HG02981 (cell line): ENCODE measurements around the gene SMCO2.

ENCODE experiments used
- ATAC-seq: cut with Tn5 transposase; IDR thresholded peaks from one replicate; pipeline ENCODE4 v1.9.1; 2021; ENCODE audit warnings: mild to moderate bottlenecking, moderate library complexity; ENCODE audit not compliant: unreplicated experiment

Gene SMCO2

GRCh38 chr12:27446436-27446835, at the start of gene SMCO2:
Gene SMCO2, plus strand, starts transcription at chr12:27446736. Its CDS starts 23,896 bp downstream, at chr12:27470632.
- ATAC-seq, result no peak

- no peak for ATAC-seq
These were observed 48.1 kb upstream of the SMCO2 start for GRCh38 chr12:27398466-27398865.

GRCh38 chr12:27399074-27399473, 47.5 kb upstream of the SMCO2 start:
- no peak for ATAC-seq

GRCh38 chr12:27400856-27401354, 45.6 kb upstream of the SMCO2 start:
- no peak for ATAC-seq

GRCh38 chr12:27412047-27412446, 34.5 kb upstream of the SMCO2 start:
- no peak for ATAC-seq

- ATAC-seq, result no peak
These were observed 23.8 kb upstream of the SMCO2 start for GRCh38 chr12:27422697-27423096.

- no peak for ATAC-seq
These were observed 21.8 kb upstream of the SMCO2 start for GRCh38 chr12:27424631-27425230.

GRCh38 chr12:27425306-27425705, 21.2 kb upstream of the SMCO2 start:
- ATAC-seq, result no peak

GRCh38 chr12:27426743-27427487, 19.6 kb upstream of the SMCO2 start:
- no peak for ATAC-seq

- ATAC-seq, result no peak
These were observed 18.7 kb upstream of the SMCO2 start for GRCh38 chr12:27427824-27428223.

GRCh38 chr12:27428466-27428865, 18.1 kb upstream of the SMCO2 start:
- ATAC-seq, result no peak

- ATAC-seq, result no peak
These were observed 16.9 kb upstream of the SMCO2 start for GRCh38 chr12:27429606-27430005.

GRCh38 chr12:27431185-27431584, 15.4 kb upstream of the SMCO2 start:
- peak; percentile 58 for ATAC-seq

- no peak for ATAC-seq
These were observed 11.6 kb upstream of the SMCO2 start for GRCh38 chr12:27434673-27435565.

- no peak for ATAC-seq
These were observed 10.5 kb upstream of the SMCO2 start for GRCh38 chr12:27436029-27436428.

GRCh38 chr12:27436768-27437167, 9.8 kb upstream of the SMCO2 start:
- no peak for ATAC-seq

GRCh38 chr12:27437839-27438238, 8.7 kb upstream of the SMCO2 start:
- ATAC-seq, result no peak

- no peak for ATAC-seq
These were observed 1.2 kb downstream of the SMCO2 start for GRCh38 chr12:27447761-27448160.

- no peak for ATAC-seq
These were observed 2.5 kb downstream of the SMCO2 start for GRCh38 chr12:27449026-27449425.

- no peak for ATAC-seq
These were observed 3.5 kb downstream of the SMCO2 start for GRCh38 chr12:27449893-27450534.
